HEK293T (cell line): ENCODE measurements around the gene CRY1.

Source experiments
- BHLHE40 ChIP-seq: fragments of 450-650 bp; IDR thresholded peaks from 2 replicates; pipeline ENCODE4 v1.6.1; 2016; ENCODE audit warnings: mild to moderate bottlenecking, moderate library complexity, borderline replicate concordance
- FOXA1 ChIP-seq: fragments of 450-650 bp; IDR thresholded peaks from 2 replicates; pipeline ENCODE4 v1.6.1; 2016; ENCODE audit warnings: mild to moderate bottlenecking
- FOXK2 ChIP-seq: fragments of 450-650 bp; IDR thresholded peaks from 2 replicates; pipeline ENCODE4 v1.6.1; 2016; ENCODE audit warnings: mild to moderate bottlenecking
- FOXM1 ChIP-seq: fragments of 450-650 bp; IDR thresholded peaks from 2 replicates; pipeline ENCODE4 v1.6.1; 2017; ENCODE audit warnings: mild to moderate bottlenecking, borderline replicate concordance
- L3MBTL2 ChIP-seq: fragments of 450-650 bp; conservative IDR thresholded peaks from 2 replicates; pipeline ENCODE4 v1.6.1; 2016; ENCODE audit warnings: mild to moderate bottlenecking
- LEF1 ChIP-seq: fragments of 450-650 bp; IDR thresholded peaks from 2 replicates; pipeline ENCODE4 v1.6.1; 2017; ENCODE audit warnings: mild to moderate bottlenecking, borderline replicate concordance
- NFRKB ChIP-seq: fragments of 450-650 bp; IDR thresholded peaks from 2 replicates; pipeline ENCODE4 v1.6.1; 2016; ENCODE audit warnings: mild to moderate bottlenecking, moderate library complexity
- SP1 ChIP-seq: fragments of 450-650 bp; IDR thresholded peaks from 2 replicates; pipeline ENCODE4 v1.6.1; 2017
- TARDBP ChIP-seq: fragments of 450-650 bp; IDR thresholded peaks from 2 replicates; pipeline ENCODE4 v1.6.1; 2016
- ZNF384 ChIP-seq: fragments of 450-650 bp; IDR thresholded peaks from 2 replicates; pipeline ENCODE4 v1.6.1; 2016

GRCh38 chr12:106960443-106960842 is 132.9 kb downstream of the CRY1 start:
- TF ChIP-seq LEF1 (no peak), FOXA1 (no peak), FOXK2 (no peak), ZNF384 (no peak), SP1 (no peak), L3MBTL2 (no peak), FOXM1 (no peak), TARDBP (no peak), NFRKB (no peak), BHLHE40 (no peak)
